Left hindlimb (tissue), 1 donor: ENCODE measurements around the gene POLR2I.
"Not testable (repeated sequence)": the region's sequence is repeated elsewhere in the genome, so short reads cannot be mapped to it uniquely, and the experiment has no call there.

Source experiments
- DNase-seq: peaks from one replicate; pipeline ENCODE4 v3.0.0-alpha.2; 2018

The POLR2I gene

GRCh38 chr19:36114721-36115452 lies at the start of gene POLR2I:
Gene POLR2I (minus strand): TSS chr19:36114875. CDS start chr19:36114856, 19 bp downstream.
- peak; percentile 100 for DNase-seq

GRCh38 chr19:36163813-36164212 lies 49.1 kb upstream of the POLR2I start:
- no peak for DNase-seq

DNA sequence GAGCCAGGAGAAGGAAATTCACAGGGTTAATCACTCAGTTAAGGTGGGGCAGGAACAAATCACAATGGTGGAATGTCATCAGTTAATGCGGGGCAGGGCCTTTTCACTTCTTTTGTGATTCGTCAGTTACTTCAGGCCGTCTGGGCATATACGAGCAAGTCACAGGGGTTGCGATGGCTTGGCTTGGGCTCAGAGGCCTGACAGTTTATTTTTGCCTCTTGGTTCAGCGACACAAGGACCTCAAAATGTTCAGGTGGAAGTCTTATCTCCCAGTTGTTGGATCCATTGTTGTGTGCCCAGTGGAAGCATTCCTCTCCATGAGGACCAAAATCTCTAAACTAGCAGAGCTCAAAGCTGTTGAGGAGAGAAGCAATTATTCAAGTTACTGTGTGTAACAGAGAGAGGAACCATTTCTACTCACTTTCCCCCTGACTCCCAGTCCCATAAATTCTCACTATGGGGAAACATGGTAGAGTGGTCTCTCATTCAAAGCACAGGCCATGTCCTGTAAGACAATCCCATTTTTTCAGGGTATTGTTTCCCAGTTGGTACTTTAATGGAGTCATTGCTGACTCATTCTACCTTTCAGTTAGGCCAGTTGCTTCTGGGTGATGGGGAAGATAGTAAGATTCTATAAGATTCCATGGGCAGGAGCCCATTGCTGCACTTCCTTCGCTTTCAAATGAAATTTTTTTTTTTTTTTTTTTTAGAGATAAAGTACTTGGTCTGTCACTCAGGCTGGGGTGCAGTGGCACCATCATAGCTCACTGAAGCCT lies 46.3 kb upstream of the POLR2I start:
- DNase-seq: no peak

- DNase-seq: no peak
Measured at GRCh38 chr19:36153126-36153525, 38.5 kb upstream of the POLR2I start.

DNA sequence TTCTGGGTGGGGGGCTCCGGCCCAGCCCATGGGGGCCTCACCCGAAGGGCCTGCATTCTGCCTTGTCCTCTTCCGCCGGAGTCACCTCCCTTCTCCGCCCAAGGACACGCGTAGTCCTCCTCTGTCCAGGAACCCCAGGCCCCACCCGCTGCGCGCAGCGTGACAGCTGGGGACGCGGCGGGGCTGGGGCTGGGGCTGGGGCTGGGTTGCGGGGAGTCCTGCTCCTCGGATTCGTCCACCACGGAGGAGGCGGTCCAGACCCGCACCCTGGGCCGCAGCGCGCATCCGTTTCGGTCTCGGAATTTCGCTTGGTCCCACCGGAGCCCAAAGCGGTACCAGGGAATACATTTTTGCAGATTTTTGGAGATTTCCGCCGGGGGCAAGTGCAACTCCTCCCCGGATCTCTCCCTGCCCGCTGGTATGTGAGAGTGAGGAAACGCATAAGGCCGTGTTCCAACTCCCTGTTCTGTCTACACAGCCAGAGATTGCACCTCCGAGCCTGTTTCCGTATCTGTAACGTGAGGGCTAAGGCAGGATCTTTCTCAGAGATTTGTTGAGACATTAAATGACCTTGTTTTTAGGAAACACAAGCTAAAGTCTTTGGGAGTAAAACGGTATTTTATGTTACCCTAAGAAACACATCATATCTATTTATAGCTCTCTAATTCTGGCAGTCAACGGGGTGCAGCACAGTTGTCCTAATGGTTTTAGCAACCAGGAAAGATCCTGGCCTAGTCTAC lies 37.8 kb upstream of the POLR2I start, which contains the start of gene COX7A1:
Gene COX7A1, minus strand, starts transcription at position 96 of the 740 bp plus-strand sequence. Its CDS starts 40 bp downstream, at position 56.
- peak; percentile 83 for DNase-seq

- DNase-seq: peak; percentile 50
Measured at GRCh38 chr19:36152019-36152351, 37.3 kb upstream of the POLR2I start.

DNA sequence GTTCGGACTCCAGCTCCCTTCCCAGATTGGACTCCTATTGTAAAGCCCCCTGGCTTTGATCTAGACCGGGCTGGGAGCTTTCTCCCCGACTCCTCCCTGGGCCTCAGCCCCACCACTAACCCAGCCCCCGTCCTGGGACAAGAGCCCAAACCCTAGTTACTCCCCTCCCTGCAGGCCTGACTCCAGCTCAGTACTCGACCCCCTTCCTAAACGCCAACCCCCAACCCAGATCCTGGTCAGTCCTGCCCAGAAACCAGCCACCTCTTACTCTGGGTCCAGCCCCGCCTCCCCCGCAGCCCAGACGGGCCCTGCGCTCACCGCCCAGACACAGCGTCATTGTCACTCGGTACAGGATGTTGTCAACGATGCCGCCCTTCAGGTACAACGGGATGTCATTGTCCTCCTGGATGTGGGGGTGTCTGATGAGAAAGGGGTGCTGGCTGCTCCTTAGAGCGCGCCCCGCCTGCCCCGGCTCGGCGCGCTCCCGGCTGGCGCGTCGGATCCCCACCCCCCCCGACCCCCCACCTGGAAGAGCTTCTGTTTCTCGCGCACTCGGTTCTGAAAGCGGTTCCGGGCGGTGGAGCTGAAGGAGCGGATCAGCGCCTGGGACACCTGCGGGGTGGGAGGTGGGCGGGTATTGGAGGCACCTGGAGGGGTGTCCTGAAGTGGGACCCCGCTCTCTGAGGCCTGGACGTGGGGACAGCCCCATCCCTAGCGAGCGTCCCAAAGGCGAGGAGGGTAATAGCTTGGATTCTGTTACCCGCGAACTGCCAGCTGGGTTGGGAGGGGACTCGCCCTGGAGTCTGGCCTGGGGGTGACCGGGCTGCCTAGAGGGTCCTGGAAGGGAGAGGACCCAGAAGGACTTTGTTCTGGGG lies 36.7 kb upstream of the POLR2I start:
- peak; percentile 80 for DNase-seq

DNA sequence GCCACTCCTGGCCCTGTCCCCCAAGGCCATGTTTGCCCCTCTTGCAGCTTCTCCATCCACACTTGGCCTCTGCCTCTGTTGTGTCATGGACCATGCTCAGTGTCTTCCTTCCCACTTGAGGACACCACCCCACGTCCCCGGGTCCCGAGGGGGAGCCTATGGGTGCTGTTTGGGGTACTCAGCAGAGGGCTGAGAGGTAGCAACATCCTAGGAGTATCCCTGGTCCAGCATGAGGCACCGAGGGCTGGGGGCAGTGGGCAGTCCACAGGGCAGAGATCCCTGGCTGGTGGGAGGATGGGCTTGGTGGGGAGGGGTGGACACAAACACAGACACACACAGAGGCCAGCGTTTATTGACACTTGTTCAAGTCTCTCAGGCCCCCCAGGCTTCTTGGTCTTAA lies 35.9 kb upstream of the POLR2I start:
- DNase-seq: no peak

GRCh38 chr19:36149673-36150406 lies 35.2 kb upstream of the POLR2I start:
- no peak for DNase-seq

GRCh38 chr19:36144624-36145023 lies 29.9 kb upstream of the POLR2I start:
- DNase-seq: no peak

DNA sequence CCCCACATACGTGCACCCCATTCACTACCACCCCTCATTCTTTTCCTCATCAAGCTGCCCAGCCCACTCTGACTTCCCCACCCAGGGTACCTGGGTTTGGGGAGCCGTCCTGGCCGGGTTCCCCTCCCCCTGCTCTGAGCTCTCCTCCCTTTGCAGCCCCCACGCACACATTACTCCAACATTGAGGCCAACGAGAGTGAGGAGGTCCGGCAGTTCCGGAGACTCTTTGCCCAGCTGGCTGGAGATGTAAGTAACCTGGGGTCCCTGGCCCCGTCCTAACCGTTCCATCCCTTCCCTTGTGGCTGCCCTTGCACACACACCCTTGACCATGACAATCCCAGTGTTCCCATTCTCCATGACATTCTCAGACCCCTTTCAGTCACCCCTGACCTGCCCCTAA lies 27.8 kb upstream of the POLR2I start:
- no peak for DNase-seq

GRCh38 chr19:36142046-36142445 lies 27.4 kb upstream of the POLR2I start:
- no peak for DNase-seq

DNA sequence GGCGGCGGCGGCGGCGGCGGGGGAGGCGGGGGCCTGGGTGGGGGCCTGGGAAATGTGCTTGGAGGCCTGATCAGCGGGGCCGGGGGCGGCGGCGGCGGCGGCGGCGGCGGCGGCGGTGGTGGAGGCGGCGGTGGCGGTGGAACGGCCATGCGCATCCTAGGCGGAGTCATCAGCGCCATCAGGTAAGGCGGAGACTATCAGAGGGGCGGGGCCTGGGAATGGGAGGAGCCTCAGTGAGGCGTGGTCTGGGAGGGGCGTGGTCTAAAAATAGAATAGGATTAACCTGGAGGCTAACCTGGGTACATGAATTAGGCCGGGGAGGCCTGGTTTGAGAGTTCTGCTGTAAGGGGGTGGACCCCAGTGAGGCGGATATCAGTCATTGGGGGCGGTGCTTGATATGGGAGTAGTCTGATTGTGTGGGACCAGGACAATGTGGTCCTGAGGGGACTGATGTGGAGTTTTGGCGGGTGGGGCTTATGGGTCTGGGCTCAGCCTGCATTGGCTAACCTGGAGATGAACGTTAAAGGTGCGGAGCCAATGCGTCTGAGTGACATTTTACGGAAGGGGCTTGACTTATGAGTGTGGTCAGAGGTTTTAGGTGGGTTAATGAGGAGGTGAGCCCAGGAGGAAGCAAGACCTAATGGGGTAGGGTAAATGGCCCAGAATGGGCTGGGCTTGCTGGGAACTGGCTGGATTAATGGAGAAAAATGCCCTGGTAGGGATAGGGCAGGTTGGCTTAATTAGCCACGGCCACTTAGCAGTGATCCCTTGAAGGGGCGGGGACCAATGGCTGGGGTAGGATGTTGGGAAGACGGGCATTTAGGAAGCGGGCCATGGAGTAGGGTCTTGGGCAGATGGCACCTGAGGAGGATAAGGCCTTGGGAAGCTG lies 26.6 kb upstream of the POLR2I start:
- DNase-seq: peak; percentile 84

DNA sequence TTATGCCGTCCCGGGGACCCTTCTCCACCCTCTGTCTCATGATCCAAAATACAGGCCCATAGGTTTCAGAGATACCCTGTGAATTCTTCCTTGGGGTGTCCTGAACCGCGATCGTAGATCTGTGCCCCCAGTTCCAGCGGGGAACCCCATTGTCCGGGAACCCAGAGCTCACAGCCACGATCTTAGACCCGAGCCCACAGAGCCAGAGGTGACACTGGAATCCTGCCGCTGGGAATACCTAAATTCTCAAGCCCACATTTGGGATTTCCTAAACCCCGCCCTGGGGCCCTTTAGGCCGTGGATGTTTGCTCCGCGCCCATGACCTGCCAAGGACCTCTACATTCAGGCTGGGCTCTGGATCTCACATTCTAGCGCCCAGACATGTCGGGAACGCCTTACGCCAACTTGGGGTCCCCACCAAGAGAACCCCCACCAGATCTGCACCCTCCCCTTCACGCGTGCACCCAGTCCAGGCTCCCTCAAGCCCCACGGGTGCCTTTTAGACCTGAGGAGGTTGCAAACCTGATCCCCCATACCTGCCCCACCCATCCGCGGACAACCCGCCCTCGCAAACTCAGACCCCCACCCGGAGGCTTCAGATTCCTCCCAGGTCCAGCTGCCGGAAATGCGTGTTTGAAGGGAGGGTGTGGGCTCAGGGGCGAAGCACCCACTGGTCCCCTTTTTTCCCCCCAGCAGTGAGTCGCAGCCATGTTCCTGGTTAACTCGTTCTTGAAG lies 25.8 kb upstream of the POLR2I start:
- DNase-seq: peak; percentile 80

GRCh38 chr19:36139473-36140303 lies 25.0 kb upstream of the POLR2I start, which contains the start of gene CAPNS1:
Gene CAPNS1 (plus strand): TSS chr19:36140066. CDS start chr19:36141012, 946 bp downstream.
- peak; percentile 98 for DNase-seq

DNA sequence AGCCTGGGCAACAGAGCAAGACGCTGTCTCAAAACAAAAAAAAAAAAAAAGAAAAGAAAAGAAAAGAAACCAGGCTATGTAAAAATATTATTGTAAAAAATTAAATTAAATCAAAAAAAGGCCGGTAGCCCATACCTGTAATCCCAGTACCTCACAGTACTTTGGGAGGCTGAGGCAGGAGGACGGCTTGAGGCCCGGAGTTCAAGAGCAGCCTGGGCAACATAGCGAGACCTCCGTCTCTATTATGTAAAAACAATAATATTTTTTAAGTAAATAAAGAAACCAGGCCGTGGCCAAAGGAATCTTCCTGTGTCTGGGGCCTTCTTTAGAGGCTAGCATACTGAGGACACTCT lies 24.4 kb upstream of the POLR2I start:
- no peak for DNase-seq

- no peak for DNase-seq
Measured at GRCh38 chr19:36136964-36137686, 22.4 kb upstream of the POLR2I start.

DNA sequence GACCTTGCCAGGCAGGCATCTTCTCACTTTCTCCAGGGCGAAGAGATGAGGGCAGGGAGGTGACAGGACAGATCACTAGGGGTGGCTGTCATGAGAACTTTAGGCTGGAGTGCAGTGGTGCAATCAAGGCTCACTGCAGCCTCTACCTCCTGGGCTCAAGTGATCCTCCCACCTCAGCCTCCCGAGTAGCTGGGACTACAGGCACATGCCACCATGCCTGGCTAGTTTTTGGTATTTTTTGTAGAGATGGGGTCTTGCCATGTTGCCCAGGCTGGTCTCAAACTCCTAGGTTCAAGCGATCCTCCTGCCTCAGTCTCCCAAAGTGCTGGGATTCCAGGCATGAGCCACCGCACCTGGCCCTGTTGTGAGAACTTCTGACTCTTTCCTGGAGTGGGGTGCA lies 20.2 kb upstream of the POLR2I start:
- DNase-seq: not testable (repeated sequence)
